GM18870 (cell line): ENCODE results near the gene TASOR.

Experiments
- ATAC-seq: cut with Tn5 transposase; IDR thresholded peaks from one replicate; pipeline ENCODE4 v1.9.1; 2021; ENCODE audit warnings: moderate library complexity; ENCODE audit not compliant: unreplicated experiment

Gene TASOR

GRCh38 chr3:56689303-56689702 lies 6.2 kb upstream of the TASOR start:
- no peak for ATAC-seq

GRCh38 chr3:56688191-56688590 lies 5.1 kb upstream of the TASOR start:
- ATAC-seq = no peak

- ATAC-seq = no peak
Measured at GRCh38 chr3:56684029-56684428, 964 bp upstream of the TASOR start.

GRCh38 chr3:56682462-56683121 lies 473 bp downstream of the TASOR start:
- peak; percentile 57 for ATAC-seq

GRCh38 chr3:56681984-56682461 lies 1.0 kb downstream of the TASOR start:
- ATAC-seq = no peak

GRCh38 chr3:56680054-56680580 lies 2.9 kb downstream of the TASOR start:
- ATAC-seq = no peak

GRCh38 chr3:56677286-56677685 lies 5.8 kb downstream of the TASOR start:
- ATAC-seq = peak; percentile 75

GRCh38 chr3:56673781-56674457 lies 9.1 kb downstream of the TASOR start:
- no peak for ATAC-seq

- ATAC-seq = no peak
Measured at GRCh38 chr3:56667973-56668579, 15.0 kb downstream of the TASOR start.

- ATAC-seq = no peak
Measured at GRCh38 chr3:56664823-56665222, 18.2 kb downstream of the TASOR start.

- no peak for ATAC-seq
Measured at GRCh38 chr3:56655709-56656108, 27.4 kb downstream of the TASOR start.

- no peak for ATAC-seq
Measured at GRCh38 chr3:56654460-56654859, 28.6 kb downstream of the TASOR start.

GRCh38 chr3:56645407-56645806 lies 37.7 kb downstream of the TASOR start:
- no peak for ATAC-seq

GRCh38 chr3:56633602-56634535 lies 49.2 kb downstream of the TASOR start:
- no peak for ATAC-seq
